SK-N-SH (cell line): Measurements from ENCODE around the gene AQP9. TPM values are rescaled to one million over a fixed set of nuclear protein-coding genes. Genes with fewer than 3 reads are reported as not detected.

Experiments used
- CTCF ChIA-PET: fragments of 300-600, 350-600 bp; formaldehyde crosslinking; extraction: SDS; loops from one replicate; lab custom pipeline; 2021; lab: Yijun Ruan, JAX
- POLR2A ChIA-PET: fragments of 350-600 bp; sonication (Branson Sonifier 250); formaldehyde crosslinking; extraction: SDS; loops from one replicate; lab custom pipeline; 2020; ENCODE audit warnings: antibody characterized with exemption, inconsistent platforms; lab: Yijun Ruan, JAX
- DNase-seq: peaks from one replicate; pipeline ENCODE4 v3.0.0; 2012
- H2AFZ ChIP-seq: fragments of 200-600 bp; sonication (generic); 2 replicates; pipeline ENCODE4 v1.8.1; 2016; ENCODE audit warnings: antibody characterized with exemption, mild to moderate bottlenecking, low read depth
- H3F3A ChIP-seq: fragments of 200-600 bp; sonication (generic); replicated peaks from 2 replicates; pipeline ENCODE3; 2016; ENCODE audit warnings: antibody characterized with exemption, mild to moderate bottlenecking; ENCODE audit not compliant: insufficient read depth
- H3K27ac ChIP-seq, 2 experiments: fragments of 200-500 bp in 1 of 2; fragments of 200-600 bp in 1 of 2; sonication (Bioruptor generic) in 1 of 2; sonication (generic), shearing (Covaris generic) in 1 of 2; 2 replicates each; pipeline versions ENCODE4 v1.5.1 to v1.6.1; 2014 to 2016; ENCODE audit warnings: low read depth in 2 of 2, inconsistent platforms in 1 of 2, low read length in 1 of 2, mild to moderate bottlenecking in 1 of 2, mixed read lengths in 1 of 2
- H3K27me3 ChIP-seq: fragments of 200-600 bp; sonication (generic), shearing (Covaris generic); 2 replicates; pipeline ENCODE4 v1.6.1; 2016; ENCODE audit warnings: mixed run types; ENCODE audit not compliant: insufficient read depth
- H3K36me3 ChIP-seq, 2 experiments: fragments of 200-500 bp in 1 of 2; fragments of 200-600 bp in 1 of 2; sonication (Bioruptor generic) in 1 of 2; sonication (generic) in 1 of 2; replicated peaks in 1 of 2; 2 replicates each; pipeline versions ENCODE3 to v1.5.1; 2014 to 2016; ENCODE audit warnings: low read length in 1 of 2, mild to moderate bottlenecking in 1 of 2; ENCODE audit not compliant: insufficient read depth in 2 of 2, control insufficient read depth in 1 of 2
- H3K4me1 ChIP-seq, 2 experiments: fragments of 200-500 bp in 1 of 2; fragments of 200-600 bp in 1 of 2; sonication (Bioruptor generic) in 1 of 2; sonication (generic), shearing (Covaris generic) in 1 of 2; 2 replicates each; pipeline versions ENCODE4 v1.5.1 to v1.6.1; 2014 to 2016; ENCODE audit warnings: low read depth in 1 of 2, low read length in 1 of 2, mixed run types in 1 of 2; ENCODE audit not compliant: insufficient read depth in 2 of 2, control insufficient read depth in 1 of 2
- H3K4me2 ChIP-seq: fragments of 200-600 bp; sonication (generic), shearing (Covaris generic); 2 replicates; pipeline ENCODE4 v1.6.1; 2017; ENCODE audit warnings: mixed run types
- H3K4me3 ChIP-seq, 2 experiments: fragments of 200-500 bp in 1 of 2; fragments of 200-600 bp in 1 of 2; sonication (Bioruptor generic) in 1 of 2; sonication (generic), shearing (Covaris generic) in 1 of 2; 2 replicates each; pipeline versions ENCODE4 v1.5.1 to v1.8.1; 2014 to 2016; ENCODE audit warnings: low read depth in 2 of 2, inconsistent platforms in 1 of 2, low read length in 1 of 2, mild to moderate bottlenecking in 1 of 2, mixed read lengths in 1 of 2, moderate library complexity in 1 of 2
- H3K79me2 ChIP-seq: fragments of 200-600 bp; sonication (generic); 2 replicates; pipeline ENCODE4 v1.8.1; 2017; ENCODE audit warnings: mild to moderate bottlenecking; ENCODE audit not compliant: insufficient read depth
- H3K9ac ChIP-seq: fragments of 200-600 bp; sonication (generic); 2 replicates; pipeline ENCODE4 v1.6.1; 2017; ENCODE audit warnings: mixed run types
- H3K9me2 ChIP-seq: fragments of 200-600 bp; sonication (generic); 2 replicates; pipeline ENCODE4 v1.6.1; 2017; ENCODE audit warnings: mixed run types
- H3K9me3 ChIP-seq: fragments of 200-600 bp; sonication (generic); 2 replicates; pipeline ENCODE4 v1.6.1; 2017; ENCODE audit warnings: mixed run types, mild to moderate bottlenecking, moderate library complexity
- H4K20me1 ChIP-seq: fragments of 200-600 bp; sonication (generic); 2 replicates; pipeline ENCODE4 v1.6.1; 2017; ENCODE audit warnings: mild to moderate bottlenecking, mixed run types; ENCODE audit not compliant: insufficient read depth
- CTCF ChIP-seq: fragments of 200-600 bp; sonication (generic); IDR thresholded peaks from 2 replicates; pipeline ENCODE4 v1.6.1; 2017; ENCODE audit warnings: antibody characterized with exemption, mild to moderate bottlenecking, moderate library complexity
- ELF1 ChIP-seq: IDR thresholded peaks from 2 replicates; pipeline ENCODE4 v1.4.0; 2012
- EP300 ChIP-seq, 2 experiments: IDR thresholded peaks; 2 replicates each; pipeline versions ENCODE4 v1.4.0 to v1.6.1; 2012; ENCODE audit warnings: borderline replicate concordance in 1 of 2, low read depth in 1 of 2, low read length in 1 of 2
- EZH2phosphoT487 ChIP-seq: fragments of 200-600 bp; sonication (generic); IDR thresholded peaks from 2 replicates; pipeline ENCODE4 v1.6.1; 2017; ENCODE audit warnings: low read depth, mixed run types, mild to moderate bottlenecking, antibody characterized with exemption, moderate library complexity, borderline replicate concordance
- FOXM1 ChIP-seq: IDR thresholded peaks from 2 replicates; pipeline ENCODE4 v1.4.0; 2012; ENCODE audit warnings: low read depth, mild to moderate bottlenecking
- GABPA ChIP-seq: IDR thresholded peaks from 2 replicates; pipeline ENCODE4 v1.4.0; 2012; ENCODE audit warnings: low read depth, mild to moderate bottlenecking
- GATA2 ChIP-seq: sonication (generic); formaldehyde crosslinking; IDR thresholded peaks from 2 replicates; pipeline ENCODE4 v1.5.0; 2020; ENCODE audit warnings: mild to moderate bottlenecking, missing genetic modification reagents
- JUND ChIP-seq: IDR thresholded peaks from 2 replicates; pipeline ENCODE4 v1.4.0; 2012
- MAX ChIP-seq: IDR thresholded peaks from 2 replicates; pipeline ENCODE4 v1.4.0; 2012; ENCODE audit warnings: low read depth
- MEF2A ChIP-seq: IDR thresholded peaks from 2 replicates; pipeline ENCODE4 v1.4.0; 2012; ENCODE audit warnings: low read depth, borderline replicate concordance
- PBX3 ChIP-seq: IDR thresholded peaks from 2 replicates; pipeline ENCODE4; 2012
- RCOR1 ChIP-seq: fragments of 150-350 bp; IDR thresholded peaks from 2 replicates; pipeline ENCODE4 v1.6.1; 2017; ENCODE audit warnings: antibody characterized with exemption, low read length
- RFX5 ChIP-seq: IDR thresholded peaks from 2 replicates; pipeline ENCODE4 v1.6.1; 2012; ENCODE audit warnings: mild to moderate bottlenecking, improper control_type of control experiment, low read length
- RXRA ChIP-seq: IDR thresholded peaks from 2 replicates; pipeline ENCODE4 v1.4.0; 2012; ENCODE audit warnings: low read depth, mild to moderate bottlenecking, borderline replicate concordance
- SMC3 ChIP-seq: IDR thresholded peaks from 2 replicates; pipeline ENCODE4 v1.6.1; 2012; ENCODE audit warnings: low read depth, low read length, improper control_type of control experiment
- TAF1 ChIP-seq: IDR thresholded peaks from 2 replicates; pipeline ENCODE4 v1.6.1; 2012; ENCODE audit warnings: low read depth, mild to moderate bottlenecking, low read length, moderate library complexity, borderline replicate concordance
- USF1 ChIP-seq: IDR thresholded peaks from 2 replicates; pipeline ENCODE4 v1.4.0; 2012; ENCODE audit warnings: low read depth, borderline replicate concordance
- USF2 ChIP-seq: fragments of 150-350 bp; IDR thresholded peaks from 2 replicates; pipeline ENCODE4 v1.6.1; 2017; ENCODE audit warnings: antibody characterized with exemption, low read length, low read depth, borderline replicate concordance
- YY1 ChIP-seq: IDR thresholded peaks from 2 replicates; pipeline ENCODE4 v1.4.0; 2012; ENCODE audit warnings: low read depth, mild to moderate bottlenecking
- WGBS: methylation state at CpG from one replicate; pipeline ENCODE4 v1.1.6; 2017; ENCODE audit warnings: low lambda C conversion rate; 5-methylcytosine and 5-hydroxymethylcytosine counted together
- polyA plus RNA-seq, 3 experiments: library from polyadenylated mRNA; depleted of rRNA; stranded (reverse); fragments of >200 nt; gene quantifications; 2 replicates each; pipeline ENCODE4 v1.2.3, GENCODE V29; 2012

The AQP9 gene
- polyA plus RNA-seq, 1 of the 3 experiments (the other 2 are of a cell fraction): not detected

- no peaks in the 10 kb centered on the region for H3K4me1 ChIP-seq
- no peaks in the 10 kb centered on the region for H4K20me1 ChIP-seq
- H3K27me3 ChIP-seq: no peaks in the 10 kb centered on the region
- no peak overlapping the region for H3K27ac ChIP-seq
- no peak for TF ChIP-seq GATA2 (CRISPR knock-in tag)
- no peak for TF ChIP-seq ELF1
- no peak for TF ChIP-seq USF1
- TF ChIP-seq MAX: no peak
- TF ChIP-seq SMC3: no peak
- no peak for TF ChIP-seq EZH2phosphoT487
- TF ChIP-seq RCOR1: no peak
- TF ChIP-seq PBX3: no peak
- TF ChIP-seq EP300 (IDR thresholded peaks at IDR 0.05; ENCODE audit: borderline replicate concordance in 1 of 2, low read depth in 1 of 2, low read length in 1 of 2): no peak
- no peak for TF ChIP-seq RXRA
- TF ChIP-seq RFX5: no peak
- no peak for TF ChIP-seq CTCF
- TF ChIP-seq TAF1: no peak
- no peak for TF ChIP-seq MEF2A
- H3K79me2 ChIP-seq: no peaks in the 10 kb centered on the region
- WGBS: 32% methylated on average over 2 of the region's 2 CpGs
- H3K36me3 ChIP-seq: no peaks in the 10 kb centered on the region
- no peak overlapping the region for H3K9ac ChIP-seq
- no peak overlapping the region for H3K4me3 ChIP-seq
- H3F3A ChIP-seq: no peaks in the 10 kb centered on the region
- no peaks in the 10 kb centered on the region for H3K9me2 ChIP-seq
- POLR2A ChIA-PET: no interaction called here
- DNase-seq: no peak
- CTCF ChIA-PET: no interaction called here
- no peak overlapping the region for H2AFZ ChIP-seq
- no peaks in the 10 kb centered on the region for H3K9me3 ChIP-seq
- H3K4me2 ChIP-seq: no peak overlapping the region
Observed at GRCh38 chr15:58095415-58095814, 42.8 kb upstream of the AQP9 start.

GRCh38 chr15:58096529-58097084 is 41.6 kb upstream of the AQP9 start:
- H3K4me3 ChIP-seq: no peak overlapping the region
- 52% methylated on average over 6 of the region's 6 CpGs for WGBS
- TF ChIP-seq JUND (no peak), MAX (no peak), CTCF (no peak), PBX3 (no peak), FOXM1 (no peak), GABPA (no peak), USF2 (no peak), EP300 (IDR thresholded peaks at IDR 0.05; ENCODE audit: borderline replicate concordance in 1 of 2, low read depth in 1 of 2, low read length in 1 of 2) (no peak), SMC3 (no peak), YY1 (no peak), EZH2phosphoT487 (no peak), ELF1 (no peak)

More at GRCh38 chr15:58096529-58097084, 41.6 kb upstream of the AQP9 start:
- Histone ChIP-seq H3K27ac (no peak overlapping the region), H3K4me1 (no peaks in the 10 kb centered on the region), H3K4me2 (no peak overlapping the region), H2AFZ (no peak overlapping the region), H4K20me1 (no peaks in the 10 kb centered on the region), H3K36me3 (no peaks in the 10 kb centered on the region), H3K9me3 (no peaks in the 10 kb centered on the region), H3F3A (no peaks in the 10 kb centered on the region), H3K9ac (no peak overlapping the region), H3K9me2 (no peaks in the 10 kb centered on the region), H3K79me2 (no peaks in the 10 kb centered on the region), H3K27me3 (no peaks in the 10 kb centered on the region)
- DNase-seq: no peak
- POLR2A ChIA-PET: no interaction called here
- CTCF ChIA-PET: no interaction called here
